Ovary (tissue), 3 donors: ENCODE measurements around the gene MARK2.

Experiments
- CTCF ChIP-seq, 3 donors: fragments of 450-650 bp in 2 of 3; fragments of 200-600 bp in 1 of 3; IDR thresholded peaks; one replicate each; pipeline versions ENCODE4 v1.5.1 to v1.8.0; 2016 to 2022; ENCODE audit warnings: antibody characterized with exemption in 3 of 3, mild to moderate bottlenecking in 1 of 3
- POLR2A ChIP-seq: fragments of 450-650 bp; IDR thresholded peaks from one replicate; pipeline ENCODE4 v1.6.1; 2017; ENCODE audit warnings: antibody characterized with exemption, mild to moderate bottlenecking, moderate library complexity
- donor health status: DM: no; HTN: no; CAD: no.

GRCh38 chr11:63877658-63878241, 38.8 kb downstream of the MARK2 start:
- no peak for TF ChIP-seq CTCF (IDR thresholded peaks at IDR 0.05)
- no peak for TF ChIP-seq POLR2A
